SH-SY5Y (cell line): ENCODE measurements around the gene NUP98.

Experiments used
- GATA2 ChIP-seq: IDR thresholded peaks from 2 replicates; pipeline ENCODE4 v1.6.1; 2011; ENCODE audit warnings: mild to moderate bottlenecking, low read depth, low read length
- GATA3 ChIP-seq: IDR thresholded peaks from 2 replicates; pipeline ENCODE4 v1.6.1; 2011; ENCODE audit warnings: low read depth, mild to moderate bottlenecking, low read length, moderate library complexity

- TF ChIP-seq GATA3: no peak
- no peak for TF ChIP-seq GATA2
Measured at GRCh38 chr11:3783611-3784010, 13.7 kb downstream of the NUP98 start.
